OCI-LY1 (cell line): ENCODE data around the gene TMEM150C.
"Not testable (repeated sequence)": the region's sequence is repeated elsewhere in the genome, so short reads cannot be mapped to it uniquely, and the experiment has no call there.

Source experiments
- H2AFZ ChIP-seq: fragments of 200-600 bp; sonication (generic), shearing (Covaris generic); 2 replicates; pipeline ENCODE4 v1.6.0; 2014; ENCODE audit warnings: antibody characterized with exemption, mild to moderate bottlenecking, low read length
- H3F3A ChIP-seq: fragments of 200-600 bp; sonication (generic), shearing (Covaris generic); 2 replicates; pipeline ENCODE4 v1.6.0; 2014; ENCODE audit warnings: mild to moderate bottlenecking, antibody characterized with exemption, low read length, moderate library complexity; ENCODE audit not compliant: insufficient read depth
- H3K27ac ChIP-seq: fragments of 200-600 bp; sonication (generic); 2 replicates; pipeline ENCODE4 v1.5.1; 2014; ENCODE audit warnings: low read length, mixed run types, mild to moderate bottlenecking, low read depth; ENCODE audit not compliant: poor library complexity, severe bottlenecking
- H3K27me3 ChIP-seq: fragments of 200-600 bp; sonication (generic); 2 replicates; pipeline ENCODE4 v1.6.0; 2014; ENCODE audit warnings: antibody characterized with exemption, mild to moderate bottlenecking, low read length, moderate library complexity; ENCODE audit not compliant: insufficient read depth
- H3K36me3 ChIP-seq: fragments of 200-600 bp; sonication (generic); 2 replicates; pipeline ENCODE4 v1.6.1; 2014; ENCODE audit warnings: mild to moderate bottlenecking, antibody characterized with exemption, low read length, moderate library complexity, mixed read lengths; ENCODE audit not compliant: insufficient read depth
- H3K4me1 ChIP-seq: fragments of 200-600 bp; sonication (generic); 2 replicates; pipeline ENCODE4 v1.5.1; 2014; ENCODE audit warnings: mild to moderate bottlenecking, low read length, moderate library complexity; ENCODE audit not compliant: insufficient read depth, severe bottlenecking
- H3K4me2 ChIP-seq: fragments of 200-600 bp; sonication (generic), shearing (Covaris generic); 2 replicates; pipeline ENCODE4 v1.6.1; 2014; ENCODE audit warnings: low read length
- H3K4me3 ChIP-seq: fragments of 200-600 bp; sonication (generic); 2 replicates; pipeline ENCODE4 v1.5.1; 2014; ENCODE audit warnings: low read length, low read depth, mild to moderate bottlenecking, mixed read lengths; ENCODE audit not compliant: poor library complexity, severe bottlenecking
- H3K79me2 ChIP-seq: fragments of 200-600 bp; shearing (Covaris generic); 2 replicates; pipeline ENCODE4 v1.6.1; 2016; ENCODE audit warnings: mixed run types, low read length, mixed read lengths; ENCODE audit not compliant: insufficient read depth
- H3K9ac ChIP-seq: fragments of 200-600 bp; sonication (generic), shearing (Covaris generic); 2 replicates; pipeline ENCODE4 v1.6.1; 2014; ENCODE audit warnings: mild to moderate bottlenecking, low read length, mixed read lengths
- H3K9me2 ChIP-seq: fragments of 200-600 bp; sonication (generic), shearing (Covaris generic); 2 replicates; pipeline ENCODE4 v1.6.1; 2014; ENCODE audit warnings: low read depth, mild to moderate bottlenecking, low read length, mixed read lengths
- H3K9me3 ChIP-seq: fragments of 200-600 bp; shearing (Covaris generic); 2 replicates; pipeline ENCODE4 v1.6.1; 2014; ENCODE audit warnings: low read length, mixed read lengths
- H4K20me1 ChIP-seq: fragments of 200-600 bp; sonication (generic), shearing (Covaris generic); 2 replicates; pipeline ENCODE4 v1.6.0; 2016; ENCODE audit warnings: mild to moderate bottlenecking, low read length; ENCODE audit not compliant: insufficient read depth
- CTCF ChIP-seq: fragments of 200-600 bp; sonication (generic), shearing (Covaris generic); IDR thresholded peaks from 2 replicates; pipeline ENCODE4 v1.5.1; 2017; ENCODE audit warnings: mild to moderate bottlenecking, antibody characterized with exemption, low read length, moderate library complexity, mixed read lengths
- EZH2 ChIP-seq: fragments of 200-600 bp; sonication (generic), shearing (Covaris generic); IDR thresholded peaks from 2 replicates; pipeline ENCODE4 v1.8.0; 2017; ENCODE audit warnings: borderline replicate concordance, mixed run types, mild to moderate bottlenecking, antibody characterized with exemption, low read length, moderate library complexity, mixed read lengths

Gene TMEM150C

GRCh38 chr4:82555276-82555675 is 6.5 kb downstream of the TMEM150C start:
- no peak overlapping the region for H3K4me3 ChIP-seq
- no peaks in the 10 kb centered on the region for H3K27me3 ChIP-seq
- H3K36me3 ChIP-seq = no peaks in the 10 kb centered on the region
- no peaks in the 10 kb centered on the region for H3K9me2 ChIP-seq
- no peaks in the 10 kb centered on the region for H3K4me1 ChIP-seq
- H2AFZ ChIP-seq = no peak overlapping the region
- H3K27ac ChIP-seq = no peak overlapping the region
- no peak overlapping the region for H3K4me2 ChIP-seq
- H3F3A ChIP-seq = no peaks in the 10 kb centered on the region
- H3K9me3 ChIP-seq = no peaks in the 10 kb centered on the region
- H4K20me1 ChIP-seq = no peaks in the 10 kb centered on the region
- no peaks in the 10 kb centered on the region for H3K79me2 ChIP-seq
- TF ChIP-seq CTCF = no peak; the same call in 1 of the 2 replicates
- no peak for TF ChIP-seq EZH2
- H3K9ac ChIP-seq = no peak overlapping the region

GRCh38 chr4:82553020-82553419 is 8.8 kb downstream of the TMEM150C start:
- no peak overlapping the region for H3K4me2 ChIP-seq
- H3K27me3 ChIP-seq = no peaks in the 10 kb centered on the region
- H3K27ac ChIP-seq = no peak overlapping the region
- no peaks in the 10 kb centered on the region for H3F3A ChIP-seq
- no peak overlapping the region for H3K9ac ChIP-seq
- no peaks in the 10 kb centered on the region for H3K36me3 ChIP-seq
- H3K9me2 ChIP-seq = no peaks in the 10 kb centered on the region
- no peak overlapping the region for H2AFZ ChIP-seq
- H3K4me1 ChIP-seq = no peaks in the 10 kb centered on the region
- H3K4me3 ChIP-seq = no peak overlapping the region
- no peaks in the 10 kb centered on the region for H4K20me1 ChIP-seq
- no peaks in the 10 kb centered on the region for H3K9me3 ChIP-seq
- no peaks in the 10 kb centered on the region for H3K79me2 ChIP-seq
- TF ChIP-seq CTCF (no peak), EZH2 (no peak)

- H3K9me3 ChIP-seq = no peaks in the 10 kb centered on the region
- no peaks in the 10 kb centered on the region for H3K27me3 ChIP-seq
These were observed 10.1 kb downstream of the TMEM150C start for GRCh38 chr4:82551734-82552133.

GRCh38 chr4:82547850-82548249 is 13.9 kb downstream of the TMEM150C start:
- not testable (repeated sequence) for H3K4me1 ChIP-seq, H3K9me2 ChIP-seq, H3K9me3 ChIP-seq, H3K27ac ChIP-seq, H3K9ac ChIP-seq, H3K4me2 ChIP-seq, H2AFZ ChIP-seq, H3K27me3 ChIP-seq, H3K79me2 ChIP-seq, H4K20me1 ChIP-seq, H3K4me3 ChIP-seq, H3F3A ChIP-seq, H3K36me3 ChIP-seq

More at GRCh38 chr4:82551734-82552133, 10.1 kb downstream of the TMEM150C start:
- no peak overlapping the region for H3K9ac ChIP-seq
- H3K79me2 ChIP-seq = no peaks in the 10 kb centered on the region
- no peak overlapping the region for H2AFZ ChIP-seq
- no peaks in the 10 kb centered on the region for H3K9me2 ChIP-seq
- H3K36me3 ChIP-seq = no peaks in the 10 kb centered on the region
- H3K4me1 ChIP-seq = no peaks in the 10 kb centered on the region
- no peaks in the 10 kb centered on the region for H3F3A ChIP-seq
- no peak overlapping the region for H3K4me3 ChIP-seq
- no peak overlapping the region for H3K4me2 ChIP-seq
- H4K20me1 ChIP-seq = no peaks in the 10 kb centered on the region
- no peak overlapping the region for H3K27ac ChIP-seq
- TF ChIP-seq CTCF (no peak), EZH2 (no peak)
